K562 (cell line): Measurements from ENCODE around the gene STK11. TPM values are rescaled to one million over a fixed set of nuclear protein-coding genes. Genes with fewer than 3 reads are reported as not detected.

ENCODE experiments used
- ATAC-seq: fragments of 200-7000 bp; cut with Tn5 transposase; 3 replicates; pipeline ENCODE4 v1.9.1; 2020; ENCODE audit warnings: moderate library complexity
- BruUV-seq: library from RNA; stranded (reverse); fragments of 400-500 nt; replicated peaks from 2 replicates; lab custom pipeline; 2021; lab: Mats Ljungman, UMichigan
- CTCF ChIA-PET: fragments of 300-600 bp; formaldehyde crosslinking; extraction: SDS; loops from one replicate; lab custom pipeline; 2021; ENCODE audit warnings: low intra/inter-chr PET ratio; lab: Yijun Ruan, JAX
- POLR2A ChIA-PET: fragments of 300-600, 350-650 bp; sonication (Branson Sonifier 250); formaldehyde crosslinking; extraction: SDS; loops from one replicate; lab custom pipeline; 2021; ENCODE audit warnings: antibody characterized with exemption, inconsistent platforms; lab: Yijun Ruan, JAX
- DNase-seq, 4 experiments: peaks; one replicate each; pipeline versions ENCODE4 v3.0.0 to v3.0.0-alpha.2; 2011 to 2018; ENCODE audit warnings: low spot score in 3 of 4, mixed read lengths in 3 of 4; ENCODE audit errors: extremely low read depth in 1 of 4
- FAIRE-seq: peaks from 2 replicates; lab custom pipeline; 2011; peaks lifted over from hg19 to GRCh38; lab: Jason Lieb, UNC
- H2AFZ ChIP-seq: 2 replicates; pipeline ENCODE4 v1.6.0; 2011; ENCODE audit warnings: low read depth, low read length, control low read depth, inconsistent platforms
- H3K27ac ChIP-seq: fragments of 200-600 bp; 3 replicates; pipeline ENCODE4 v1.8.0; 2011; ENCODE audit warnings: low read depth, mild to moderate bottlenecking, control low read depth, inconsistent platforms, low read length, moderate library complexity, mixed read lengths; ENCODE audit errors: extremely low read depth
- H3K27me3 ChIP-seq, 2 experiments: fragments of 300-600 bp in 1 of 2; 2 replicates in 1 of 2; 3 replicates in 1 of 2; pipeline versions ENCODE4 v1.6.0 to v1.8.0; 2011; ENCODE audit warnings: inconsistent platforms in 2 of 2, low read length in 2 of 2, mild to moderate bottlenecking in 1 of 2, mixed read lengths in 1 of 2, moderate library complexity in 1 of 2; ENCODE audit not compliant: control insufficient read depth in 2 of 2, insufficient read depth in 2 of 2
- H3K36me3 ChIP-seq: fragments of 300-600 bp; 3 replicates; pipeline ENCODE4 v1.8.0; 2011; ENCODE audit warnings: mild to moderate bottlenecking, low read length, inconsistent platforms; ENCODE audit not compliant: control insufficient read depth, insufficient read depth
- H3K4me1 ChIP-seq, 2 experiments: fragments of 200-600 bp in 1 of 2; replicated peaks in 1 of 2; 2 replicates in 1 of 2; 3 replicates in 1 of 2; pipeline versions ENCODE4 v1.5.1 to v1.8.0; 2011; ENCODE audit warnings: inconsistent platforms in 2 of 2, low read length in 2 of 2, mild to moderate bottlenecking in 1 of 2, mixed read lengths in 1 of 2, moderate library complexity in 1 of 2; ENCODE audit not compliant: control insufficient read depth in 2 of 2, insufficient read depth in 2 of 2
- H3K4me2 ChIP-seq: 2 replicates; pipeline ENCODE4 v1.6.1; 2011; ENCODE audit warnings: low read length, control low read depth, inconsistent platforms, mixed read lengths; ENCODE audit not compliant: insufficient read depth
- H3K4me3 ChIP-seq: fragments of 200-600 bp; sonication (generic), shearing (Covaris generic); 2 replicates; pipeline ENCODE4 v1.5.1; 2016; ENCODE audit warnings: control low read depth, inconsistent platforms
- H3K79me2 ChIP-seq: fragments of 200-600 bp; 3 replicates; pipeline ENCODE4 v1.8.0; 2011; ENCODE audit warnings: low read length, inconsistent platforms; ENCODE audit not compliant: control insufficient read depth, insufficient read depth
- H3K9ac ChIP-seq, 2 experiments: 2 replicates each; pipeline versions ENCODE4 v1.6.0 to v1.6.1; 2011; ENCODE audit warnings: low read depth in 2 of 2, low read length in 2 of 2, control low read depth in 1 of 2, inconsistent platforms in 1 of 2, mild to moderate bottlenecking in 1 of 2, mixed read lengths in 1 of 2; ENCODE audit not compliant: insufficient read depth in 1 of 2
- H3K9me1 ChIP-seq: one replicate; pipeline ENCODE4 v1.6.0; 2011; ENCODE audit warnings: inconsistent platforms, mild to moderate bottlenecking, low read length, moderate library complexity; ENCODE audit not compliant: control insufficient read depth, insufficient read depth
- H3K9me3 ChIP-seq: replicated peaks from 2 replicates; pipeline ENCODE4 v1.5.1; 2011; ENCODE audit warnings: low read depth, low read length, inconsistent platforms; ENCODE audit not compliant: control insufficient read depth, insufficient read depth
- H4K20me1 ChIP-seq: replicated peaks from 2 replicates; pipeline ENCODE4 v1.6.1; 2011; ENCODE audit warnings: low read length, inconsistent platforms, mixed read lengths; ENCODE audit not compliant: control insufficient read depth, insufficient read depth
- BCOR ChIP-seq: fragments of 450-650 bp; IDR thresholded peaks from 2 replicates; pipeline ENCODE4 v1.6.1; 2016
- GTF2F1 ChIP-seq: IDR thresholded peaks from 2 replicates; pipeline ENCODE4 v1.6.1; 2011; ENCODE audit warnings: low read depth, low read length, improper control_type of control experiment
- KDM1A ChIP-seq, 2 experiments: fragments of 450-650 bp; IDR thresholded peaks; 2 replicates each; pipeline ENCODE4 v1.6.1; 2016; ENCODE audit warnings: mild to moderate bottlenecking in 2 of 2
- NR0B1 ChIP-seq: fragments of 450-650 bp; IDR thresholded peaks from one replicate; pipeline ENCODE4 v1.6.1; 2018; ENCODE audit warnings: mild to moderate bottlenecking, moderate library complexity; ENCODE audit not compliant: partially characterized antibody
- PHB ChIP-seq: fragments of 250-450 bp; sonication (Bioruptor Pico); IDR thresholded peaks from 2 replicates; pipeline ENCODE4 v1.5.0; 2021
- TRIM25 ChIP-seq: fragments of 450-650 bp; IDR thresholded peaks from 2 replicates; pipeline ENCODE4 v1.7.0; 2016; ENCODE audit warnings: borderline replicate concordance
- YY1 ChIP-seq, 3 experiments: IDR thresholded peaks; 2 replicates each; pipeline ENCODE4 v1.6.1; 2011; ENCODE audit warnings: low read length in 2 of 3, mild to moderate bottlenecking in 2 of 3, moderate library complexity in 2 of 3, borderline replicate concordance in 1 of 3, control low read depth in 1 of 3, low read depth in 1 of 3; ENCODE audit not compliant: insufficient read depth in 3 of 3, insufficient replicate concordance in 2 of 3, control insufficient read depth in 1 of 3, insufficient read length in 1 of 3; ENCODE audit errors: extremely low read depth in 1 of 3
- ZNF134 ChIP-seq: fragments of 250-450 bp; sonication (Bioruptor Pico); conservative IDR thresholded peaks from 2 replicates; pipeline ENCODE4 v1.4.0; 2020
- WGBS: fragments of 100-300 bp; shearing (Covaris generic); methylation state at CpG from one replicate; pipeline ENCODE4 v1.1.6; 2016; ENCODE audit warnings: low coverage, mixed read lengths; ENCODE audit not compliant: insufficient coverage; ENCODE audit errors: missing lambda C conversion rate; 5-methylcytosine and 5-hydroxymethylcytosine counted together
- in situ Hi-C: fragments of 300-500 bp; cut with MboI; formaldehyde crosslinking; loops from 4 replicates; pipeline ENCODE4 v1.15.0; 2018; ENCODE audit warnings: inconsistent platforms, mixed read lengths
- intact Hi-C: fragments of 100-400 bp; cut with micrococcal nuclease; formaldehyde crosslinking; loops from 2 replicates; pipeline ENCODE4 v1.14.2; 2022
- polyA plus RNA-seq, 8 experiments: library from polyadenylated mRNA; depleted of rRNA in 4 of 8; stranded (reverse) in 5 of 8; unstranded in 3 of 8; fragments of >200 nt; fragmentation: Nextera tagmentation in 2 of 8; fragmentation: Illumina TruSeq in 1 of 8; extraction: Ambion mirVana in 2 of 8; extraction: Trizol in 1 of 8; gene quantifications; 2 replicates each; pipeline versions ENCODE4 v1.2.1 to v1.2.3, GENCODE V29; 2011 to 2014; ENCODE audit warnings: inconsistent platforms in 1 of 8, missing spikeins in 1 of 8
- total RNA-seq, 7 experiments: library from RNA; depleted of rRNA in 6 of 7; stranded (reverse); fragments of >200 nt in 6 of 7; fragmentation: Illumina TruSeq in 2 of 7; extraction: Trizol in 2 of 7; gene quantifications; 2 replicates each; pipeline versions ENCODE4 v1.2.1 to v1.2.3, GENCODE V29; 2011 to 2021; ENCODE audit warnings: low replicate concordance in 1 of 7

Gene STK11
- total and polyA plus RNA-seq, 9 of the 15 experiments (the other 6 are each of a cell fraction or from before 2014, with no cell fraction given) = 0.15 to 96.5 (median 31.7) TPM

DNA sequence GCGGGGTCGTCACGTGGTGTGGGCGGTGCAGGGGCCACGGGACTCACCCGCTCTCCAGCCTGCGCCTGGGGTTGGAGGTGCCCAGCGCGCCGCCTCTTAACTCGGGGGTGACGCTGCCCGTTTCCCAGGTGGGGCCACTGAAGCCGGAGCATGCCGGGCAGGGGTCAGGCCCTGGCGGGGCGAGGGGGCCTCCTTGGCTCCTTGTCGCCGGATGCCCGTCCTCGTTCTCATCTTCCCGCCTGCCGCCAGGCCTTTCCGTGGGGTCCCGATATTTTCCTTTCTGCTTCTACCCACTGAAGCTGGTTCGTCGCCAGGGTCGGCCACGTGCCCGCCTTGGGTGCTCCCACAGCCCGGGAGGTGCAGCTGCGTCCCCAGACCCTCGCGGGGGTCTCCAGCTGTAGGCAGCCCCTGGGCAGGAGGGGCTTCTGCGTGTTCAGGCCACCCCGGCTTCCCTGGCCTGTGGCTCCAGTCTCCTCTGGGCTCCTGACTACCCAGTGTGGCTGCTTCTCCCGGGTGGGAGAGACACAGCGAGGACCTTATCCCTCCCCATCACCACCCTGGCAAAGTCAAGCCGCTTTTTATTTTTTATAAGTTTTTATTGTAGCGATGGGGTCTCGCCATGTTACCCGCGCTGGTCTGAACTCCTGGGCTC lies 70.5 kb downstream of the STK11 start (continued):
- TF ChIP-seq NR0B1 (no peak), PHB (CRISPR knock-in tag) (no peak), TRIM25 (no peak)
- TF ChIP-seq, all 486 proteins: peak for 52

- Histone ChIP-seq H3K36me3 (peaks cover 75% of the 10 kb centered on the region), H3K9me1 (no peaks in the 10 kb centered on the region), H3K4me2 (peak overlapping the region; percentile 88), H3K9me3 (no peaks in the 10 kb centered on the region), H2AFZ (no peak overlapping the region), H3K79me2 (peaks cover 53% of the 10 kb centered on the region), H3K9ac (peak overlapping the region; percentile 90 to 92), H4K20me1 (peaks cover 18% of the 10 kb centered on the region), H3K4me1 (peaks cover 42 to 93% of the 10 kb centered on the region in 2 experiments), H3K27ac (peak overlapping the region; percentile 92), H3K27me3 (no peaks in the 10 kb centered on the region), H3K4me3 (peak overlapping the region; percentile 68)
- intact Hi-C loops (loop anchor here (10.0 kb wide), 1 partner anchor 168 kb away; no protein-coding TSS in a partner anchor), in situ Hi-C loops (loop anchor here (5.0 kb wide), 1 partner anchor 106 kb away; the partner anchor contains the start of gene NDUFS7)
- BruUV-seq = no TSS peak
- TF ChIP-seq YY1 (IDR thresholded peaks at IDR 0.05; ENCODE audit: borderline replicate concordance in 1 of 3, control insufficient read depth in 1 of 3, extremely low read depth in 1 of 3, insufficient read depth in 3 of 3, insufficient read length in 1 of 3, insufficient replicate concordance in 2 of 3, low read depth in 1 of 3, low read length in 2 of 3) (peak in 1 of 3 experiments; percentile 12), BCOR (peak; percentile 76), KDM1A (IDR thresholded peaks at IDR 0.05) (peak in 1 of 2 experiments; percentile 71), ZNF134 (CRISPR knock-in tag) (no peak), GTF2F1 (no peak)
- ChIA-PET CTCF (interaction anchor here (0.7 kb wide), 1 partner anchor 49 kb away, joined by 3 read pairs; no protein-coding TSS in a partner anchor), POLR2A (interaction anchor here (0.7 to 2.2 kb wide), 3 partner anchors 7 to 164 kb away, joined by 3 to 7 read pairs (median 3); partner anchors contain the start of gene CIRBP)
- no peak for DNase-seq
- FAIRE-seq = peak; percentile 6
- WGBS = 43% methylated on average over 10 of the region's 10 CpGs
- no peak for ATAC-seq
Measured at GRCh38 chr19:1276628-1277022, 71.0 kb downstream of the STK11 start.
